ENCODE results near the gene SMIM41.

DNA sequence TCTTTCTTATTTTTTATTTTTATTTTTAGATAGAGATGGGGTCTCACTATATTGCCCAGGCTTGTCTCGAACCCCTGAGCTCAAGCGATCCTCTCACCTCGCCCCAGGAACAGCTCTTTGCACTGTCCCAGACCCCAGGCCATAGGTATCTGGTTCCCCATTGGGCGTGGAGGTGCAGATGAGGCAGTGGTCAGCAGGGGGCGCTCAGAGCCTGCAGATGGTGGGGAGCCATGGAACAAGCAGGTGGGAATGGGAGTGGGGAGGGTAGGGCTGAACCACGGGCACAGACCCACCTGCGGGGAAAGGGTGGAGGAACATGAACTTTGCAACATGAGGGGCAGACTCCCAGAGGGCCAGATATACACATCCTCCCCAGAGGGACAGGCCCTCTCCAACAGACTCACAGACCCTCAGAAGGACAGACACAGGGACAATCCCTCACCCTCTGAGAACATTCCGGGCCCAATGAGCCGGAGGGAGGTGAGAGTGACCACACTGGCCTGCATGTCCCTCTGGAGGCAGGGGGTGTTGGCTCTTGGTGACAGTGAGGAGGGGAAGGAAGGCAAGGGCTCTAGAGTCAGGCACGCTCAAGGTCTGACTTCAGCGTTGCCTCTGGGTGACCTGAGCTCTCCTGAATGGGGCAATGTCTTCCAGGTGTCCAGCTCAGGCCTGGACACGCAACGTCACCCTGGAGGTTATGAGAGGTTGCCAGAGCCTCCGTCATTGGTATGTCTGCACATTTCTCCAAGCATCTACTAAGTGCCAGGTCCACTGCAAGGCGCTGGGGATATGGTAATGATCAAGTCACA lies 77.5 kb downstream of the SMIM41 start:
- TF ChIP-seq, protein P1, sequence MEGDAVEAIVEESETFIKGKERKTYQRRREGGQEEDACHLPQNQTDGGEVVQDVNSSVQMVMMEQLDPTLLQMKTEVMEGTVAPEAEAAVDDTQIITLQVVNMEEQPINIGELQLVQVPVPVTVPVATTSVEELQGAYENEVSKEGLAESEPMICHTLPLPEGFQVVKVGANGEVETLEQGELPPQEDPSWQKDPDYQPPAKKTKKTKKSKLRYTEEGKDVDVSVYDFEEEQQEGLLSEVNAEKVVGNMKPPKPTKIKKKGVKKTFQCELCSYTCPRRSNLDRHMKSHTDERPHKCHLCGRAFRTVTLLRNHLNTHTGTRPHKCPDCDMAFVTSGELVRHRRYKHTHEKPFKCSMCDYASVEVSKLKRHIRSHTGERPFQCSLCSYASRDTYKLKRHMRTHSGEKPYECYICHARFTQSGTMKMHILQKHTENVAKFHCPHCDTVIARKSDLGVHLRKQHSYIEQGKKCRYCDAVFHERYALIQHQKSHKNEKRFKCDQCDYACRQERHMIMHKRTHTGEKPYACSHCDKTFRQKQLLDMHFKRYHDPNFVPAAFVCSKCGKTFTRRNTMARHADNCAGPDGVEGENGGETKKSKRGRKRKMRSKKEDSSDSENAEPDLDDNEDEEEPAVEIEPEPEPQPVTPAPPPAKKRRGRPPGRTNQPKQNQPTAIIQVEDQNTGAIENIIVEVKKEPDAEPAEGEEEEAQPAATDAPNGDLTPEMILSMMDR (IDR thresholded peaks at IDR 0.05): peak in 2 of 3 experiments; percentile 86 to 96
- TF ChIP-seq POLR2A (IDR thresholded peaks at IDR 0.05; ENCODE audit: low read depth) (no peak), POLR2AphosphoS5 (IDR thresholded peaks at IDR 0.05) (peak in 1 of 2 donors; percentile 24), EP300 (IDR thresholded peaks at IDR 0.05) (no peak)
